ENCODE data around the gene EXOC3L4.

EXOC3L4 gene

GRCh38 chr14:103099081-103099732 is 4.7 kb downstream of the EXOC3L4 start:
- H3K4me3 ChIP-seq (ENCODE audit: low read depth, low read length): no peak overlapping the region
- ChIA-PET POLR2A (interaction anchor here (0.6 kb wide), 1 partner anchor 125 kb away, joined by 4 read pairs; no protein-coding TSS in a partner anchor), CTCF (interaction anchor here (0.8 to 9.9 kb wide), 4 partner anchors 10 to 192 kb away, joined by 3 to 171 read pairs (median 4); no protein-coding TSS in a partner anchor)

DNA sequence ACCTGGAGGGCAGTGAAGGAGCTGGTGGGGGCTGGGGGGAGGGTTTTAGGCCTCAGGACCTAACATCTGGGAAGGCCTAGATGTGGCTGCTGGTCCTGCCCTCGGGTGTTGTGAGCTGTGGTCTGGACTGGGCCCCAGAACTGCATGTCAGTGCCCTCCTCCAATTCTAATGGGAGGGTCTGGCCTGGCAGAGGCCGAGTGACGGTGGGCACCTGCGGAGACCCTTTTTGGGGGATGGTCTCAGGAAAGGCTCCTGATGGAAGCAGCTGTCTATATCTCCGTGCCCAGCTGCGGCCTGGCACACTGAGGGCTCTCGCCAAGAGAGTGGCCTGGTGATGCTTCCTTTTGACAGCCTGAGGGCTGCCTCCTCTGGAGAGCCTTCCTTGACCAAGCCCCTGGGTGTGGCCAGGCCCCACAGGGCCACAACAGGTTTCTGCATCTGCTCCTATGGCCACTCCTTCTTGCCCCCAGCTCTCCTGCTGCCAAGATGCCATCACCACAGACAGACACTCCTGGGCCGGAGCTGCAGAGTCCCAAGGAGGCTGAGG is 5.3 kb downstream of the EXOC3L4 start:
- TF ChIP-seq CTCF (IDR thresholded peaks at IDR 0.05; ENCODE audit: insufficient read depth, low read length, missing control alignments): no peak
- POLR2A ChIA-PET: interaction anchor here (0.6 kb wide), 1 partner anchor 124 kb away, joined by 4 read pairs; no protein-coding TSS in a partner anchor
- DNase-seq (ENCODE audit: low read depth, low spot score): no peak
- no peak overlapping the region for H3K4me3 ChIP-seq (ENCODE audit: low read depth, low read length)
- CTCF ChIA-PET: interaction anchor here (0.8 to 9.9 kb wide), 4 partner anchors 9 to 192 kb away, joined by 3 to 171 read pairs (median 4); no protein-coding TSS in a partner anchor

More at GRCh38 chr14:103099081-103099732, 4.7 kb downstream of the EXOC3L4 start:
- DNase-seq (ENCODE audit: low read depth, low spot score): no peak
- no peak for TF ChIP-seq CTCF (IDR thresholded peaks at IDR 0.05; ENCODE audit: insufficient read depth, low read length, missing control alignments)

DNA sequence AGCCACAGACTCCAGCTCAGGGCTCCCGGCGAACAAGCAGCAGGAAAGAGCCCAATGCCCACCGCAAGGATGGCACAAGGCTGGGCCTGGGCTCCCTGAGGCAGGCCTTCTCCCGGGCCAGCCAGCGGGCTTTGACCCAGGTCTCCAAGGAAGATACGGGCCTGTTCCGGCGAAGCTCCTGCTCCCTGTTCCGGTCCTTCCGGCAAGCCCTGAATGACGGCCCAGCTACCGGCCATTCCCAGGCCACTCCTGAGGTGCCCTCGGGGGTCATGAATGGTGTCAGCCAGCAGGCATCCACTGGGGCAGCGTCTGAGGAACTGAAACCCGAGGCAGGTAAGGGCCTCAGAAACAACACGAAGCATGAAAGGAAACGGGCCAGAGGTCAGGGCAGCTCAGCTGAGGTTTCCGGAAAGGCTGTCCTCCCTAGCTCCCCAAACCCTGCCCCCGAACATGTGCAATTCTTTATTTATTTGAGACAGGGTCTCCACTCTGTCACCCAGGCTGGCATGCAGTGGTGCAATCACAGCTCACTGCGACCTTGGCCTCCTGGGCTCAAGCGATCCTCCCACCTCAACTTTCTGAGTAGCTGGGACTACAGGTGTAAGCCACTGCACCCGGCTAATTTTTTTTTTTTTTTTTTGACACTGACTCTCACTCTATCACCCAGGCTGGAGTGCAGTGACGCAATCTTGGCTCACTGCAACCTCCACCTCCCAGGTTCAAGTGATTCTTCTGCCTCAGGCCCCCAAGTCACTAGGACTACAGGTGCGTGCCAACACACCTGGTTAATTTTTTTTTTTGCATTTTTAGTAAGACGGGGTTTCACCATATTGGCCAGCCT is 6.0 kb downstream of the EXOC3L4 start:
- no peak for DNase-seq (ENCODE audit: low read depth, low spot score)
- POLR2A ChIA-PET: interaction anchor here (0.7 kb wide), 1 partner anchor 291 kb away, joined by 3 read pairs; no protein-coding TSS in a partner anchor
- CTCF ChIA-PET: interaction anchor here (0.7 to 9.9 kb wide), 5 partner anchors 8 to 191 kb away, joined by 3 to 171 read pairs (median 3); no protein-coding TSS in a partner anchor
- no peak overlapping the region for H3K4me3 ChIP-seq (ENCODE audit: low read depth, low read length)
- TF ChIP-seq CTCF (IDR thresholded peaks at IDR 0.05; ENCODE audit: insufficient read depth, low read length, missing control alignments): no peak

GRCh38 chr14:103101257-103101962 is 6.9 kb downstream of the EXOC3L4 start:
- DNase-seq (ENCODE audit: low read depth, low spot score): no peak
- no peak for TF ChIP-seq CTCF (IDR thresholded peaks at IDR 0.05; ENCODE audit: insufficient read depth, low read length, missing control alignments)
- H3K4me3 ChIP-seq (ENCODE audit: low read depth, low read length): no peak overlapping the region
- CTCF ChIA-PET: interaction anchor here (0.7 to 9.9 kb wide), 4 partner anchors 10 to 190 kb away, joined by 3 to 171 read pairs (median 22); no protein-coding TSS in a partner anchor
- POLR2A ChIA-PET: interaction anchor here (0.7 kb wide), 1 partner anchor 290 kb away, joined by 3 read pairs; no protein-coding TSS in a partner anchor

- ChIA-PET CTCF (interaction anchor here (3.2 to 9.9 kb wide), 5 partner anchors 22 to 189 kb away, joined by 17 to 171 read pairs (median 42); no protein-coding TSS in a partner anchor), POLR2A (no interaction called here)
- no peak for DNase-seq (ENCODE audit: low read depth, low spot score)
- TF ChIP-seq CTCF (IDR thresholded peaks at IDR 0.05; ENCODE audit: insufficient read depth, low read length, missing control alignments): no peak
- H3K4me3 ChIP-seq (ENCODE audit: low read depth, low read length): no peak overlapping the region
These were observed 7.6 kb downstream of the EXOC3L4 start for GRCh38 chr14:103101963-103102688.

All from AG04449 (cell line).